ENCODE results near the gene CDR2. TPM values are rescaled to one million over a fixed set of nuclear protein-coding genes. Genes with fewer than 3 reads are reported as not detected.

Gene CDR2
- total RNA-seq, 1 donor from 2014 or later, result 42.9 TPM

DNA sequence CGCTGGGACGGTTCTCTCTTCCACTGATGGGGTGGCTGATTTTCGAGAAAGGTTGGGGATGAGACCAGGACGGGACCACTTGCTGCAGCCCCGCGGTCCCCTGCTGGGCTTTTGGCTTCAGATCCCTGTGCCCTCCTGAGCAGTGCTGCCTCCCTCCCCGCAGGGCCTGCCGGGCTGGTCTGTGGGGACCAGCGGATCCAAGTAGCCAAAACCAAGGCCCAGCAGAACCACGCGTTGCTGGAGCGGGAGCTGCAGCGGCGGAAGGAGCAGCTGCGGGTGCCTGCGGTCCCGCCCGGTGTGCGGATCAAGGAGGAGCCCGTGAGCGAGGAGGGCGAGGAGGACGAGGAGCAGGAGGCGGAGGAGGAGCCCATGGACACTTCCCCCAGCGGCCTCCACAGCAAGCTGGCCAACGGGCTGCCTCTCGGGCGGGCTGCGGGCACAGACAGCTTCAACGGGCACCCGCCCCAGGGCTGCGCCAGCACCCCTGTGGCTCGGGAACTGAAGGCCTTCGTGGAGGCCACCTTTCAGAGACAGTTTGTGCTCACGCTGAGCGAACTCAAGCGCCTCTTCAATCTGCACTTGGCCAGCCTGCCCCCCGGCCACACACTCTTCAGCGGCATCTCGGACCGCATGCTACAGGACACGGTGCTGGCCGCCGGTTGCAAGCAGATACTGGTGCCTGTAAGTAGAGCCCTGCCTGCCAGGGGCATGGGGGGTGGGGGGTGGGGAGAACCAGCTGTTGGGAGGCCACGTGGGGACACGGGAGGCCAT, 48.6 kb downstream of the CDR2 start:
- peaks cover 59% of the 10 kb centered on the region for H3K36me3 Mint-ChIP-seq (ENCODE audit: low read depth)
- no peak overlapping the region for H3K4me3 Mint-ChIP-seq (ENCODE audit: low read depth)
- intact Hi-C loops (cut with micrococcal nuclease), result no loop called here
- no peaks in the 10 kb centered on the region for H3K9me3 Mint-ChIP-seq
- H3K27ac Mint-ChIP-seq, result no peak overlapping the region
- H3K4me1 Mint-ChIP-seq (ENCODE audit: low read depth), result peaks cover 4% of the 10 kb centered on the region
- DNase-seq (ENCODE audit: low spot score), result no peak
- H3K27me3 Mint-ChIP-seq (ENCODE audit: low read depth), result no peaks in the 10 kb centered on the region

DNA sequence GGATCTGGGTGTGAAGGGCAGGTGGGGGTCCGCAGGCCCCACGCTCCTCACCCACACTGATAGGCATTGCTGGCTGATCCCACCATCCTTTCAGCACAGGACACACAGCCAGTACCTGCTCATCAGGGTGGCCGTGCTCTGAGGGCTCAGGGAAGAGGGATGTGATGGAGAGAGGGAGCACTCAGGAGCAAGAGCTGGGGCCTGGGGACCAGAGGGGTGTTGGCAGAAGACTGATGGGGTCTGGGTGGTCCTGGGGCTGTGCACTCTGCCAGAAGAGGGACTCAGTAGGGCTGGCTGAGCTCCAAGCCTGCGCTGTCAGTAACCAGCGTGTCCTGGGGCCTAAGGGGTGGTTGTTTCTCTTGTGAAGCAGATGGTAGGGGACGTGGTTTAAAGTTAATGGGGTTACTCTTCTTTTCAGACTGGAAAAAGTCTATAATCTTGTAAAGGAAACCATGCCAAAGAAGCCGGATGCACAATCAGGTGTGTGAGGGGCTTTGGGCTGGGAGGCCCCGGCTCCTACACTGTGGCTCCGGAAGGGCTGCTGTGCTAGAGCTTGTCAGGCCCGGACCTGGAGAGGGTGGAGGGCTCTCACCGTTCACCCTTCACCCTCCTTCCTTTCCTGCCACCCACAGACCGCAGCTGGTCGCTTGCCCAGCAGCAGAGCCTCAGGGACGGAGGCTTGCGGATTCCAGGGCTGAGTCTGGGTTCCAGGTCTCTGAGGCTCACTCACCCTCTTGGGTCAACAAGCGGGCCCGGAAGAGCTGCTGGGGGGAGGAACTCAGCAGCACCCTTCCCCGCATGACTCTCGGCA, 49.4 kb downstream of the CDR2 start:
- Mint-ChIP-seq H3K36me3 (ENCODE audit: low read depth) (peaks cover 55% of the 10 kb centered on the region), H3K4me3 (ENCODE audit: low read depth) (no peak overlapping the region), H3K27ac (no peak overlapping the region), H3K4me1 (ENCODE audit: low read depth) (peaks cover 6% of the 10 kb centered on the region), H3K9me3 (no peaks in the 10 kb centered on the region), H3K27me3 (ENCODE audit: low read depth) (no peaks in the 10 kb centered on the region)
- intact Hi-C loops (cut with micrococcal nuclease), result no loop called here
- DNase-seq (ENCODE audit: low spot score), result no peak

DNA sequence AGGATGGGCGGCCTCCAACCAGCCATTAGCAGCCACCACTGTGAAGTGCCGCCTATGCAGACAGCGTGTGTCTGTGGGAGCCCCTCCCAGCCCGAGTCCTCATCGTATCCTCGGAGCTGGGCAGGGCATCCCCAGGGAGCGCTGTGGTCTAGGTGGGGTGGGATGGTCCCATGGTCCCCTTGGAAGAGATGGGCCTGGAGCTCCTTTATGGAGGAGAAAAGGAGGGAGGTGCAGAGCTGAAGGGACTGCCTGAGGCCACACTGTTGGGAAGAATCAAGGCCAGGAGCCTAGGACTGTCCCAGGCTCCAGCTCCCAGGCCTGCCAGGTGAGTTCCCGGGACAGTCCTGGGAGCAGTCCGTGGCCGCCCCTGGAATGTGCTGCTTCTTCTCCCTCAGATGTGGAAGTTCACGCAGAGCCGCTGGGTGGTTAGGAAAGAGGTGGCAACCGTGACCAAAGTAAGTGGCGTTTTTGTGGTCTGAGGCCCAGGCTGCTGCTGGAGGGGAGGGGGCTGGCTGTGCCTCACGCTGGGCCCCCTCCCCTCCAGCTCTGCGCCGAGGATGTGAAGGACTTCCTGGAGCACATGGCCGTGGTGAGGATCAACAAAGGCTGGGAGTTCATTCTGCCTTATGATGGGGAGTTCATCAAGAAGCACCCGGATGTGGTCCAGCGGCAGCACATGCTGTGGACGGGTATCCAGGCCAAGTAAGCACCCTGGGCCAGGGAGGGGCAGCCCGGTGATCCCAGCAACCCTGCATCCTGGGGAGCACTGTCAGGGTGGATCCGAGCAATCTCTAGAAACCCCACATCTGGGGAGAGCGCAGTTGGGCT, 50.2 kb downstream of the CDR2 start:
- Mint-ChIP-seq H3K4me1 (ENCODE audit: low read depth) (peaks cover 6% of the 10 kb centered on the region), H3K27me3 (ENCODE audit: low read depth) (no peaks in the 10 kb centered on the region), H3K27ac (no peak overlapping the region), H3K36me3 (ENCODE audit: low read depth) (peaks cover 57% of the 10 kb centered on the region), H3K4me3 (ENCODE audit: low read depth) (no peak overlapping the region), H3K9me3 (no peaks in the 10 kb centered on the region)
- intact Hi-C loops (cut with micrococcal nuclease), result no loop called here
- no peak for DNase-seq (ENCODE audit: low spot score)

DNA sequence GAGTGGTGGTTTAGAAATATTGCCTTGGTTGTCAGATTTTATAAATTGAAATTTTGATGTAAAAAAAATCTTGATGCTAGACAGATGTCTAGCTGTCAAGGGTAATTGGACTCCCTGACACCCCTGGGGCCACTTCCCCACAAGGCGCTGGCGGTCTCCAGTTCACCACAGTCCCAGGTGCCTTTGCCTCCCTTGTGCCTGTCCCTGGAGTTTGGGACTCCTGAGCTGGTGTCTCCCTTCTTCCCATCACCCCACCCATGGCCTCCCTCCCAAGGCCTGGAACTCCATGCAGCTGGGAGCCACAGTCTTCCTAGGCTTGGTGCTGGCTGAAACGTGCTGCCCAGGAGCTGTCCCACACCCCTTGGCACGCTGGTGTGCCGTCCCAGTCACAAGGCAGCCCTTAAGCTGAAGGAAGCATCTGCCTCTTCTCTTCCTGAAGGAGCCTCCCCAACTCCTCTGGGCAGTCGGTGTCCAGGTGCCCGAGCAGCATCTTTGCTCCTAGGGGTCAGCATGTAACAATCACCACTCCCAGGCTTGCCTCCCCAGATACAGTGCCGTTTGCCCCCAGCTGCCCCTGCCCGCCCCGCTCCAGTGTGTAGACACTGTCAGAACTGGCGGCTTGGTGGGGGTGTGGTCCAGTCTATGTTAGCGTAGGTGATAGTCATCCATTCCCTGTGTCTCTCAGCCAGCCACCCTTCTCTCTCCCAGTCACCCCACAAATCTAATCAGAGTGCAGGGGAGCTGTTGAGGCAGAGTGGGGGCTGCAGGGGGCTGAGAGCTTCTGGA, 51.1 kb downstream of the CDR2 start:
- H3K27ac Mint-ChIP-seq, result no peak overlapping the region
- H3K27me3 Mint-ChIP-seq (ENCODE audit: low read depth), result no peaks in the 10 kb centered on the region
- intact Hi-C loops (cut with micrococcal nuclease), result no loop called here
- H3K4me1 Mint-ChIP-seq (ENCODE audit: low read depth), result peaks cover 6% of the 10 kb centered on the region
- H3K36me3 Mint-ChIP-seq (ENCODE audit: low read depth), result peaks cover 55% of the 10 kb centered on the region
- H3K4me3 Mint-ChIP-seq (ENCODE audit: low read depth), result no peak overlapping the region
- no peaks in the 10 kb centered on the region for H3K9me3 Mint-ChIP-seq
- DNase-seq (ENCODE audit: low spot score), result no peak

DNA sequence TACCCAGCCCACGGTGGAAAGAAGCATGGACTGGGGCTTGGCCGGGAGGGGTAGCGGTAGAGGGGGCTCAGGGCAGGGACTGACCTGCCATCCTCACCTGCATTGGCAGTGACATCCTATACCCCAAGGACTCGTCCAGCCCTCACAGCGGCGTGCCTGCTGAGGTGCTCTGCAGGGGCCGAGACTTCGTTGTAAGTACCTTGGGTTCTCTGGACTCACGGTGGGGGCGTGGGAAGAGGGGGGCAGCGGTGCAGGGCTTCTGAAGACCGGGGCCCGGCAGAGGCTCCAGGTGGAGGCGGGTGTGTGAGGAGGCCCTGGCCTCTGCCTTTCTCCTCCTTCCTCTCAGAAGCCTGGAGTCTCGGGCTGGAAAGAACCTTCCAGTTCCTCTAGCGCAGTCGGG, 51.7 kb downstream of the CDR2 start:
- Mint-ChIP-seq H3K4me1 (ENCODE audit: low read depth) (peaks cover 6% of the 10 kb centered on the region), H3K27me3 (ENCODE audit: low read depth) (no peaks in the 10 kb centered on the region), H3K4me3 (ENCODE audit: low read depth) (no peak overlapping the region), H3K9me3 (no peaks in the 10 kb centered on the region), H3K36me3 (ENCODE audit: low read depth) (peaks cover 54% of the 10 kb centered on the region), H3K27ac (no peak overlapping the region)
- intact Hi-C loops (cut with micrococcal nuclease), result no loop called here
- no peak for DNase-seq (ENCODE audit: low spot score)

DNA sequence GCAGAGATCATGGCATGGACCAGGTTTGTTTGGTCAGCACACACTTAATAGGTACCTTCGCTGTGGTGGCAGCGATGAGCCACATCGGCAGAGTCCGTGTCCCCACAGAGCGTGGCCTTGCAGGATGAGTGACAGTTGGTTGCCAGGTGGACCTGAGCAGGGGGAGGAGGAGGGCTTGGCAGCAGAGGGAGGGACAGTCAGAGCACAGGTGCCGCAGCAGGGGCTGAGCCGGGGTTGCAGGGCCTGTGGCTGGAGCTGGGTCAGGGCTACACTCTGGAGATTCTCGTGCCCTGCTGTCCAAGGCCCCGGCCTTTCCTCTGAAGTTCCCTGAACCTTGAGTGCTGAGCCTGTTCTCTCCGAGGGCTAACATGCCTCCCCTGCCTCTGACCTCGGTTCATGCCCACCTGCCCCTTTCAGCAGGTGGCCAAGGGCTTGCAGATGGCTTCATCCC, 52.4 kb downstream of the CDR2 start:
- H3K4me3 Mint-ChIP-seq (ENCODE audit: low read depth), result no peak overlapping the region
- no peaks in the 10 kb centered on the region for H3K9me3 Mint-ChIP-seq
- intact Hi-C loops (cut with micrococcal nuclease), result no loop called here
- no peak for DNase-seq (ENCODE audit: low spot score)
- peaks cover 54% of the 10 kb centered on the region for H3K36me3 Mint-ChIP-seq (ENCODE audit: low read depth)
- peaks cover 6% of the 10 kb centered on the region for H3K4me1 Mint-ChIP-seq (ENCODE audit: low read depth)
- no peak overlapping the region for H3K27ac Mint-ChIP-seq
- no peaks in the 10 kb centered on the region for H3K27me3 Mint-ChIP-seq (ENCODE audit: low read depth)

DNA sequence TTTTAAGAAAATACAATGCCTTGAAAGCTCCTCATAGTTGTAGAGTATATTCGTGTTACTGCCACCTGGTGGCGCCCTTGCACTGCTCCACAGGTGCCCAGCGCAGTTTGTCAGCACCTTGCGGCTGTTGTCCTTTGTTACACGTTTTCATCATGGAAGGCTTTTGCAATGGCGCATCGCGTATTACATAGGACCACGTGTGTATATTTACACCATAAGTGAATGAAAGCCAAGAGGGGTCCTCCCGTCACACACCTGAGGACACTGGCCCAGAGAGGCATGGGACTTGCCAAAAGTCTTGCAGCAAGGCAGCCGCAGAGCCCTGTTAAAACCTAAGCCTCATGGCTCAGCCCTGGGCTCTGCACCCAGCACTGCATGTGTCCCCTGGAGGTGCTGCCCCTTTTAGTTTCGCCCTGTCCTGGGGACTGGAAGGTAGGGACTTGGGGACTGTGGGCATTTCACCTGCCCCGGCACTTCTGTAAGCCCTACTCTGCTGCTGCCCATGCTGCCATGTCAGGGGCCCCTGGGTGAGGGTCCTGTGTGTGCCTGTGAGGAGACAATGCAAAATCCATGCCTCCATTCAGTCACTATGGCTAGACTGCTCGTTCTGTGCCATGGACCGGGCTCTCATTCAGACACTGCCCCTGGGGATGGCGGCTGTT, 52.9 kb downstream of the CDR2 start:
- Mint-ChIP-seq H3K4me3 (ENCODE audit: low read depth) (no peak overlapping the region), H3K4me1 (ENCODE audit: low read depth) (peaks cover 6% of the 10 kb centered on the region), H3K27me3 (ENCODE audit: low read depth) (no peaks in the 10 kb centered on the region), H3K9me3 (no peaks in the 10 kb centered on the region), H3K27ac (no peak overlapping the region), H3K36me3 (ENCODE audit: low read depth) (peaks cover 56% of the 10 kb centered on the region)
- intact Hi-C loops (cut with micrococcal nuclease), result no loop called here
- peak; percentile 62 for DNase-seq (ENCODE audit: low spot score)

DNA sequence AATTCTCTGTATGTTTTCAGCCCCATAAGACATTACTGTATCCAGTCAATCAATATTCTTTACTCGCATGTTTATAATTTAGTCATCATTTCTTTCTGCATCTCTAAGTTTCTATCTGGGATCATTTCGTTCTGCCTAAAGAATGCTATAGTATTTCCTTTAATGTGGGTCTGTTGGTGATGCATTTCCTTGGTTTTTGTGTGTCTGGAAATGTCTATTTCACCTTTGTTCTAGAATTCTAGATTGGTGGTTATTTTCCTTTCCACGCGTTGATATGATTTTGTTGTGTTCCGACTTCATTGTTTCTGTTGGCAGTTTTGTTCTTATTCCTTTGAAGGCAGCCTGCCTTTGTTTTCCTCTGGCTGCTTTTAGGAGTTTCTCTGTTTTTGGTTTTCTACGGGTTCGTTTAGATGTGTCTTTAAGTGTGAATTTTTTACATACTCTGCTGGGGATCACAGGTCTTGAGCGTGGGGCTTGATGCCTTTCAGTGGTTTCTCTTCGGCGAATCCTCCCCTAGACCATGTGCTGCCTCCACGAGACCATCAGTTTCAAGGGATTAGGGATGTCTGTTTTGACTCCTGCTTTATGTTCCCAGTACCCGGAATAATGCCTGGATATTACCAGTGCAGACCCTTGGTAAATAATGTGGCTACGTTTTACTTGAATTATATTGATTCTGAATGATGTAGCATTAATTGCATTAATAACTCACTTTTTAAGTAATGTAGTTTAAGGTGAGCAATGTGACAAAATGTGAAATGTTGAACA, 53.7 kb downstream of the CDR2 start:
- Mint-ChIP-seq H3K27me3 (ENCODE audit: low read depth) (no peaks in the 10 kb centered on the region), H3K9me3 (no peaks in the 10 kb centered on the region), H3K36me3 (ENCODE audit: low read depth) (peaks cover 60% of the 10 kb centered on the region), H3K4me1 (ENCODE audit: low read depth) (peaks cover 6% of the 10 kb centered on the region), H3K27ac (no peak overlapping the region), H3K4me3 (ENCODE audit: low read depth) (no peak overlapping the region)
- intact Hi-C loops (cut with micrococcal nuclease), result no loop called here
- DNase-seq (ENCODE audit: low spot score), result no peak

DNA sequence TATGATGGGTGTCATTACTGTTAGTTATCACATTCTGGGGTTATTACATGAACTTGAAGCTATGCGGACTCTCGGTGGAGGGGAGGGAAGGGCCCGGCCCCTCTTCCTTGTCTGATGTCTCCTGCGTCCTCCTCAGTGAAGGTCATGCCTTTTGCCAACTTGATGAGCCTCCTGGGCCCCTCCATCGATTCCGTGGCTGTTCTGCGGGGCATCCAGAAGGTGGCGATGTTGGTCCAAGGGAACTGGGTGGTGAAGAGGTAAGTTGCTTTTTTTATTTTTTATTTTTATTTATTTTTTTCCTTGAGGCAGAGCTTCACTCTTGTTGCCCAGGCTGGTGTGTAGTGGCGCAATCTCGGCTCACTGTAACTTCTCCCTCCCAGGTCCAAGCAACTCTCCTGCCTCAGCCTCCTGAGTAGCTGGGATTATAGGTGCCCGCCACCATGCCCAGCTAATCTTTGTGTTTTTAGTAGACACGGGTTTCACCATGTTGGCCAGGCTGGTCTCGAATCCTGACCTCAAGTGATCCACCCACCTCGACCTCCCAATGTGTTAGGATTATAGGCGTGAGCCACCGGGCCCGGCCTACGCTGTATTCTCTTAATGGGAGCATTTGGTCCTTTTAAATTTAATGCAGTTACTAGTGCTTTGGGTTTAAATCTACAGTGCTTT, 55.6 kb downstream of the CDR2 start:
- Mint-ChIP-seq H3K9me3 (no peaks in the 10 kb centered on the region), H3K36me3 (ENCODE audit: low read depth) (peaks cover 64% of the 10 kb centered on the region), H3K27ac (no peak overlapping the region), H3K27me3 (ENCODE audit: low read depth) (no peaks in the 10 kb centered on the region), H3K4me1 (ENCODE audit: low read depth) (peaks cover 6% of the 10 kb centered on the region), H3K4me3 (ENCODE audit: low read depth) (no peak overlapping the region)
- DNase-seq (ENCODE audit: low spot score), result peak; percentile 57
- intact Hi-C loops (cut with micrococcal nuclease), result no loop called here

DNA sequence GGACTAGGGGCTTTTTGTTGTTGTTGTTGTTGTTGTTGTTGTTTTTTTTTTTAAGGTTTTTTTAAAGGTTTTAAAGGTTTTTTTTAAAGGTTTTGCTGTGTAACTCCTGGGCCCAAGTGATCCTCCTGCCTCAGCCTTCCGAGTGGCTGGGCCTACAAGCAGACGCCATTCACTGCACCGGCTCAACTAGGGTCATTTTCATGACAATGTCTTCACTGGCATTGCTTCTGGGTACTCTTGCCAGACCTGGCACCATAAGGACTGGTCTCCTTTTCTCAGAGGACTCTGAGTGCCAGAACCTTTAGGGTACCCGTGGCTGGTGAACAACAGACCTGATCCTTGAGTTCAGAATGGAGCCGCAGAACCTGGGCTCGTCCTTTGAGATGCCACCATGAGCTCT, 56.8 kb downstream of the CDR2 start:
- intact Hi-C loops (cut with micrococcal nuclease), result no loop called here
- no peak overlapping the region for H3K27ac Mint-ChIP-seq
- no peak for DNase-seq (ENCODE audit: low spot score)
- H3K27me3 Mint-ChIP-seq (ENCODE audit: low read depth), result no peaks in the 10 kb centered on the region
- peaks cover 69% of the 10 kb centered on the region for H3K36me3 Mint-ChIP-seq (ENCODE audit: low read depth)
- H3K9me3 Mint-ChIP-seq, result no peaks in the 10 kb centered on the region
- H3K4me1 Mint-ChIP-seq (ENCODE audit: low read depth), result peaks cover 6% of the 10 kb centered on the region
- H3K4me3 Mint-ChIP-seq (ENCODE audit: low read depth), result no peak overlapping the region

DNA sequence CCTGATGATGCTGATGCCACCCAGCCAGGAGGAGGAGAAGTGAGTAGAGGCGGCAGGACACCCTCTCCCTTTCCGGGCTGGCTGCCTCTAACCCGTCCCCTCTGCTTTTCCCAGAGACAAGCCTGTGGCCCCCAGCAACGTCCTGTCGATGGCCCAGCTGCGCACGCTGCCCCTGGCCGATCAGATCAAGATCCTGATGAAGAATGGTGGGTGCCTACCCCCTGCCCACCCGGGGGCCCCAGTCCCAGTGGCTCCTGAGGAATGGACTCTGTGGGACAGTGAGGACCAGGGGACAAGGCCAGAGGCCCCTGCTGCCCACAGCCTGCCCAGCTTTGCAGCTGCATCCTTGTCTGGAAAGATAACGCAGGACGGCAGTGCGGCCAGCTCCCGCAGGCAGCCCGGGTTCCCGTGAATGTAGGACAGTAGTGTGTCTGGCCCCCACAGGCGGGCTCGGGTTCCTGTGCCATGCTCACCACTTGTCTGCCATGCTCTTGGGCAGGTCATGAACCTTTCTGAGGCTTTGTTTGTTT, 57.4 kb downstream of the CDR2 start:
- no peaks in the 10 kb centered on the region for H3K9me3 Mint-ChIP-seq
- DNase-seq (ENCODE audit: low spot score), result no peak
- intact Hi-C loops (cut with micrococcal nuclease), result no loop called here
- H3K36me3 Mint-ChIP-seq (ENCODE audit: low read depth), result peaks cover 74% of the 10 kb centered on the region
- H3K27ac Mint-ChIP-seq, result no peak overlapping the region
- peaks cover 6% of the 10 kb centered on the region for H3K4me1 Mint-ChIP-seq (ENCODE audit: low read depth)
- H3K27me3 Mint-ChIP-seq (ENCODE audit: low read depth), result no peaks in the 10 kb centered on the region
- H3K4me3 Mint-ChIP-seq (ENCODE audit: low read depth), result no peak overlapping the region

Measured in activated T-helper 2 cell treated with anti-CD3 and anti-CD28 coated beads, Interferon-gamma antibody, Interleukin-2, Interleukin-4, amounts not matched to agents 10 μg/mL and 5 μg/mL and 100 μg/mL, durations not matched to agents 14 hours and 24 hours and 36 hours (primary cell).